Activated naive CD4-positive, alpha-beta T cell treated with anti-CD3 and anti-CD28 coated beads for 36 hours (primary cell): ENCODE data around the gene LRRC73. TPM values are rescaled to one million over a fixed set of nuclear protein-coding genes. Genes with fewer than 3 reads are reported as not detected.

Experiments
- CTCF ChIA-PET: fragments of 350-600 bp; sonication (Branson Sonifier 250); formaldehyde crosslinking; loops from one replicate; lab custom pipeline; 2021; ENCODE audit warnings: antibody characterized with exemption; lab: Charles Lee
- DNase-seq: peaks from one replicate; pipeline ENCODE4 v3.0.0-alpha.2; 2020
- H3K27ac Mint-ChIP-seq: one replicate; pipeline ENCODE4 v1.8.0; 2021; ENCODE audit warnings: mild to moderate bottlenecking, mixed read lengths
- H3K27me3 Mint-ChIP-seq: one replicate; pipeline ENCODE4 v1.8.0; 2021; ENCODE audit warnings: low read depth, mixed read lengths
- H3K36me3 Mint-ChIP-seq: one replicate; pipeline ENCODE4 v1.8.0; 2021; ENCODE audit warnings: low read depth, mixed read lengths
- H3K4me1 Mint-ChIP-seq: one replicate; pipeline ENCODE4 v1.8.0; 2021; ENCODE audit warnings: low read depth, mixed read lengths
- H3K4me3 Mint-ChIP-seq: one replicate; pipeline ENCODE4 v1.8.0; 2021; ENCODE audit warnings: mild to moderate bottlenecking, moderate library complexity, mixed read lengths
- H3K9me3 Mint-ChIP-seq: one replicate; pipeline ENCODE4 v1.8.0; 2021; ENCODE audit warnings: mixed read lengths
- intact Hi-C: fragments of 100-400 bp; cut with micrococcal nuclease; formaldehyde crosslinking; loops from one replicate; pipeline ENCODE4 v1.15.1; 2023
- total RNA-seq, 2 experiments: library from RNA; stranded (reverse); gene quantifications; one replicate each; pipeline ENCODE4 v1.2.3, GENCODE V29; 2021

The LRRC73 gene
- total RNA-seq, 2 experiments from 2014 or later, result 0.10 to 0.17 TPM

DNA sequence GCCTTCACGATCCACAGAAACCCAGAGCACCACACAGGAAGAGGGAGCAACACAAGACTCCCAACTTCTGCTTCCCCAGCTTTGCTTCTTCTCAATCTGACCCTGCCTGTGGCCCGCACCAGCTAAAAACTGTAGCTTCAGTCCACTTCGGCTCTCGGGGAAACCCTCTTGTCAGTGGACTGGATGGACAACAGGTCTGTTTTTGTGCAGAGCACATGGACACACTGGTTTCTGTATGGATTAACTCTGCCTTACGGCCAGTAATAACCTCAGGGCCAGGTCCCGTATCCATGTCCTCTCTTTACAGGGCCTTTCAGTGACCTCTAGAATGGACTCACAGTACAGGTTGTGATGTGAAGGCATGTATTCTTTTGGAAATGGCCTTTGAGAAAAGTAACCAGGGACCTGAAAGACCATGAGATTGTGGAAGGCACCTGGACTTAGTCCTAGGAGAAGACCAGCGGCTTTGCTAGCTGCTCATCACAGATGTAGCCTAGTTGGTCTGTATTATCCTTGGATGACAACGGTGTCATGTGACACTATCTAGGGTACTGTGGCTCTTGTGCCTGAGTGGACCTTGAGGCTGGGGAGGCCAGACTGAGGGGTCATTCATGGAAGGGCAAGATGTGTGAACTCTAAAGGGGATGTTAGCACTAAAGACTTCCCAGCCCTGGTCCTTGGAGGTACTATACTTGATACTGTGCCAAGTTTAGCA, 12.6 kb upstream of the LRRC73 start:
- Mint-ChIP-seq H3K9me3 (no peaks in the 10 kb centered on the region), H3K4me3 (no peak overlapping the region), H3K27me3 (no peaks in the 10 kb centered on the region), H3K4me1 (peaks cover 3% of the 10 kb centered on the region), H3K36me3 (peaks cover 44% of the 10 kb centered on the region), H3K27ac (peak overlapping the region; percentile 28)
- CTCF ChIA-PET, result interaction anchor here (1.1 to 1.9 kb wide), 2 partner anchors 15 to 29 kb away, joined by 3 to 9 read pairs; no protein-coding TSS in a partner anchor
- intact Hi-C loops, result no loop called here
- DNase-seq, result no peak

DNA sequence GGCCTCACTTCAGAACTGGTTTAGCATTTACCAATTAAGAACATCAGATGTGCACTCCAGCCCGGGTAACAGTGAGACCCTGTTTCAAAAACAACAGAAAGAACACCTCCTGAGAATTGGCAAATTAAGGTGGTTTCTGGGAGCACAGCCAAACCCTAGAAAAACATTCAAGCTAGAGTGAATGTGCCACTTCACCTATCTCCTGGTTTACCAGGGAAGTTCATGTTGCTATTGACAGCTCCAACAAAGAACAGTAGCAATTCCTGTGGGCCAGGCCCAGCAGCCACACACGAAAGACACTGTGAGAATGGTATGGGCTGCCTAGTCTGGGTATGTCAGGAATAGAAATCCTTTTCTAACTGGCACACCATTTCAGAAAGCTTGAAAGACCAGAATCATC, 11.7 kb upstream of the LRRC73 start:
- H3K9me3 Mint-ChIP-seq, result no peaks in the 10 kb centered on the region
- peaks cover 37% of the 10 kb centered on the region for H3K36me3 Mint-ChIP-seq
- H3K4me3 Mint-ChIP-seq, result no peak overlapping the region
- H3K27ac Mint-ChIP-seq, result peak overlapping the region; percentile 14
- CTCF ChIA-PET, result interaction anchor here (0.7 to 1.9 kb wide), 3 partner anchors 14 to 48 kb away, joined by 3 to 9 read pairs (median 3); no protein-coding TSS in a partner anchor
- intact Hi-C loops, result no loop called here
- peaks cover 3% of the 10 kb centered on the region for H3K4me1 Mint-ChIP-seq
- no peaks in the 10 kb centered on the region for H3K27me3 Mint-ChIP-seq
- no peak for DNase-seq

DNA sequence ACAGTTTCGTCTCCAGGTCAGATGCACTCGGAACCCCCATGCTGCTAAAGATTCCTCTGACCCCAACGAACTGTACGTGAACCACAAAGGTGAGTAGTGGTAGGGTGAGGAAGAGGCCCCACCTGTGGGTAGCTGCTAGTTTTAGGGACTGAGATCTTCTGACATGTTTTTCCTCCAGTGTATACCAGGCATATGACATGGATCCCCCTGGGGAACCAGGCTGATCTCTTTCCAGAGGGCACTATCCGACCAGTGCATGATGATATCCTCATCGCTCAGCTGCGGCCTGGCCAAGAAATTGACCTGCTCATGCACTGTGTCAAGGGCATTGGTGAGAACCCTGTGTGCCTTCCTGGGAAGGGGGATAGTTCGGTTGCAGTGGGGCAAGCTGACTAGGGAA, 10.0 kb upstream of the LRRC73 start:
- no peak for DNase-seq
- intact Hi-C loops, result no loop called here

DNA sequence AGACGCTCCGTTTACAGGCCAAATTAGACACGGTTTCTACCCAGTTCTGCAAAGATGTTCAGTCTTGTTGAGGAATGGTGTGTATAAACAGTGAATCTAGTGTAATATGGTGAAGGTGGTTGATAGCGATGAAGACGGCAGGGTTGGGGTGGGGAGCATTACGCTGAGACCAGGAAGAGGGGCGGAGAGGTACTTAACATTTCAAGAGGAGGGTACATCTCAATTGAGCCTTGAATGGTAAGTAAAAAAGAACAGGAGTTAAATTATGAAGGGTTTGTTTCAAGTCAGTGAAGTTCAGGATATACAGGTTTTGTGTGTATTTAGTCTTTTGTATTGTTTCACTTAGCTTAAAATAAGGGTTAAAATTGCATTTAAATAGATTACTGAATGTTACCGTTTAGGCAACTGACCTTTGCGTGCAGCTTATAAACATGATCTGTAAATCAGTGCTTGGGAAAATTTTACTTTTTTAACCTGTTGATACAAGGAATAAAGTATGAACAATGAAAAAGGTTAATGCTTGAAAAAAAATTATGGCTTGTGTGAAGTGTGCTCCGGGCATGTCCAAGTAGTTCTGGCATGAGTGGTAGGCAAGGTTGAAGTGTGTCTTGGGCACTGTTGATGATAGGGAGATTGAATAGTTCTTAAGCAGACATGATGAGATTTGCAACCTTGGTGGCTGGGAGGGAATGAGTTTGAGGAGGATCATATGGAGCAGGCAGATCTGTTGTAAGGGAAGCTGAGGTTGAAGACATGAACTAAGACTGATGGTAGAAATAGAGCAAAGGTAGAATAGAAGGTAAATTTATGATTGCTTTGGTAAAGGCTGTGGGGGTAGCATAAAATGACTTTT, 7.6 kb upstream of the LRRC73 start:
- H3K4me1 Mint-ChIP-seq, result peaks cover 28% of the 10 kb centered on the region
- CTCF ChIA-PET, result interaction anchor here (0.6 to 3.3 kb wide), 2 partner anchors 11 to 583 kb away, joined by 5 to 24 read pairs; no protein-coding TSS in a partner anchor
- no peak overlapping the region for H3K4me3 Mint-ChIP-seq
- peaks cover 17% of the 10 kb centered on the region for H3K36me3 Mint-ChIP-seq
- H3K27ac Mint-ChIP-seq, result no peak overlapping the region
- H3K27me3 Mint-ChIP-seq, result no peaks in the 10 kb centered on the region
- DNase-seq, result no peak
- intact Hi-C loops, result loop anchor here (1.0 to 5.0 kb wide), 10 partner anchors 59 to 609 kb away; partner anchors contain the start of genes ABCC10, CNPY3, GTPBP2 and KLC4
- H3K9me3 Mint-ChIP-seq, result no peaks in the 10 kb centered on the region

More for the DNA sequence above, 10.0 kb upstream of the LRRC73 start:
- peak overlapping the region; percentile 70 for H3K27ac Mint-ChIP-seq
- no peaks in the 10 kb centered on the region for H3K9me3 Mint-ChIP-seq
- peaks cover 26% of the 10 kb centered on the region for H3K36me3 Mint-ChIP-seq
- no peak overlapping the region for H3K4me3 Mint-ChIP-seq
- no peaks in the 10 kb centered on the region for H3K27me3 Mint-ChIP-seq
- peaks cover 15% of the 10 kb centered on the region for H3K4me1 Mint-ChIP-seq
- CTCF ChIA-PET, result no interaction called here

DNA sequence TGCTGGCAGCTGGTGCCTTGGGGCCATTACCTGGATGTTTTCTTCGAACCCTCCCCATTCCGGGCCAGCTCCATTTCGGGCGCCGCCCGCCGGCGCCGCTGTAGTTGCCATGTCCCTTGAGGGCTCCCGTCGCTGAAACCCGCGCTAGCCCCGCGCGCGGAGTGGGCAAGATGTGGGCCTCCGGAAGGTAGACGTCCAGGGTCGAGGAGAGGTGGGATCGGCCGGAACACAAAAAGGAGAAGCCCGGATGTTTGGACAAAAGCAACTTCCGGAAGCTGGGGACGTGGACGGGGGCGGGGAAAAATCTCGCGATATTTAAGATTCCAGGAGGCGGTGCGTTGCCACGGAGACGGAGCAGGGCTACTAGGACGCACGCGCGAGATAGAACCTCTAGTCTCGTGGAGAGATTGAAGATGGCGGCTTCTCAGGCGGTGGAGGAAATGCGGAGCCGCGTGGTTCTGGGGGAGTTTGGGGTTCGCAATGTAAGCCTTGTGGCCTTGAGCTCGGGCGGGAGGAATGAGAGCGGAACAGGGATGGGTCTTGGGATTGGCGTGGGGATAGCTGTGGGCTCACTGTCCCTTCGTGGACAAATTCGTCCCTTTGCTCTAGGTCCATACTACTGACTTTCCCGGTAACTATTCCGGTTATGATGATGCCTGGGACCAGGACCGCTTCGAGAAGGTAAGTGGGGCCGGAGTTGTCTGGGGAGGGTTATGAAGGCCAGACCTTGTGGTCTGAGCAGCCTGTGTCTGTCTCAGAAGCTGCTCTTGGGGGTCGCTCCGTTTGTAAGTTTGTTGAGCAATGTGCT, 6.8 kb upstream of the LRRC73 start, which contains the start of the genes POLR1C and YIPF3:
TSS of gene POLR1C (plus strand) at position 393 of the 808 bp plus-strand sequence. CDS start at position 414, 21 bp downstream.
TSS of gene YIPF3 (minus strand) at position 230 of the 808 bp plus-strand sequence. CDS start at position 111, 119 bp downstream.
- CTCF ChIA-PET, result interaction anchor here (0.8 to 3.3 kb wide), 2 partner anchors 10 to 250 kb away, joined by 3 to 24 read pairs; no protein-coding TSS in a partner anchor
- intact Hi-C loops, result loop anchor here (1.0 to 5.0 kb wide), 11 partner anchors 40 to 610 kb away; partner anchors contain the start of genes ABCC10, CNPY3, GTPBP2 and KLC4
- DNase-seq, result peak; percentile 99
- Mint-ChIP-seq H3K27me3 (no peaks in the 10 kb centered on the region), H3K27ac (no peak within 1 kb of the TSS), H3K4me1 (peaks cover 28% of the 10 kb centered on the region), H3K36me3 (peaks cover 17% of the 10 kb centered on the region), H3K9me3 (no peaks in the 10 kb centered on the region), H3K4me3 (no peak within 1 kb of the TSS)

DNA sequence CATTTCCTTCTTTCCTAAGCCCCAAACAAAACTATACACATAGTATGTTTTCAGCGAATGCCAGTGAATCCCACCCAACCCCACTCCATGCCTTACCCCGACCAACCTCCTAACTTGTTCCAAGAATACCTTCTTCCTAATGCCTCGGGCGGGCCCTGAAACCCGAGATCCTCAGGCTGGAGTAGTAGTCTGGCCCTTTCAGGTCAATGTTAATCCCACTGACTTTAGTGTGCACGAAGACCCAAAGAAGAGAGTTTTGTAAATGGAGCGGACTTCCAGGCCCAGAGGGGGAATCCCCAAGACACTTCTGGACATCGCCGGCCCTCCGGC, 6.2 kb upstream of the LRRC73 start:
- intact Hi-C loops, result loop anchor here (1.0 to 5.0 kb wide), 7 partner anchors 39 to 610 kb away; partner anchors contain the start of genes ABCC10, MRPL14, PEX6 and POLH
- H3K27me3 Mint-ChIP-seq, result no peaks in the 10 kb centered on the region
- H3K4me3 Mint-ChIP-seq, result no peak overlapping the region
- no peak overlapping the region for H3K27ac Mint-ChIP-seq
- peaks cover 28% of the 10 kb centered on the region for H3K4me1 Mint-ChIP-seq
- CTCF ChIA-PET, result interaction anchor here (0.8 to 3.3 kb wide), 2 partner anchors 10 to 250 kb away, joined by 3 to 24 read pairs; no protein-coding TSS in a partner anchor
- H3K9me3 Mint-ChIP-seq, result no peaks in the 10 kb centered on the region
- peaks cover 18% of the 10 kb centered on the region for H3K36me3 Mint-ChIP-seq
- no peak for DNase-seq

DNA sequence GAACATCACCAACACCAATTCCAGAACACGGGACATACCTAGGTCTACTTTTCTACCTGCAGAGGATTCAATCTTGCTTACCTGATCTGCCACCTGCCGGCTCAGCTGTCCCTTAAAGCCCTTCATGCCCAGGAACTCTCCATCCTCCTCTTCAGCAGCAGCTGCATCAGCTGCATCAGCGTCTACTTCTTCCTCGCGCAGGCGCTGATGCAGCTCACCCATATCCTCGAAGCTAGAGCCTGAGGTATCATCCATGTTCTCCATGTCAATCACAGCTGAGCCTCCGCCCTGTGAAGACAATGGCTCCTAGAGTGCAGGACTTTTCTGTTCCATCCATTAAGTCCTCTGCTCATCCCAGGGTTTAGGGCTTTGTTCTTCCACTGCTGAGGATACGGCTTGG, 5.7 kb upstream of the LRRC73 start:
- no peak for DNase-seq
- Mint-ChIP-seq H3K27me3 (no peaks in the 10 kb centered on the region), H3K27ac (no peak overlapping the region), H3K4me3 (no peak overlapping the region), H3K4me1 (peaks cover 26% of the 10 kb centered on the region), H3K9me3 (no peaks in the 10 kb centered on the region), H3K36me3 (peaks cover 14% of the 10 kb centered on the region)
- intact Hi-C loops, result loop anchor here (1.0 to 5.0 kb wide), 7 partner anchors 39 to 611 kb away; partner anchors contain the start of genes ABCC10, MRPL14, PEX6 and POLH
- CTCF ChIA-PET, result interaction anchor here (0.5 to 0.7 kb wide), 3 partner anchors 9 to 117 kb away, joined by 3 to 5 read pairs (median 4); no protein-coding TSS in a partner anchor

DNA sequence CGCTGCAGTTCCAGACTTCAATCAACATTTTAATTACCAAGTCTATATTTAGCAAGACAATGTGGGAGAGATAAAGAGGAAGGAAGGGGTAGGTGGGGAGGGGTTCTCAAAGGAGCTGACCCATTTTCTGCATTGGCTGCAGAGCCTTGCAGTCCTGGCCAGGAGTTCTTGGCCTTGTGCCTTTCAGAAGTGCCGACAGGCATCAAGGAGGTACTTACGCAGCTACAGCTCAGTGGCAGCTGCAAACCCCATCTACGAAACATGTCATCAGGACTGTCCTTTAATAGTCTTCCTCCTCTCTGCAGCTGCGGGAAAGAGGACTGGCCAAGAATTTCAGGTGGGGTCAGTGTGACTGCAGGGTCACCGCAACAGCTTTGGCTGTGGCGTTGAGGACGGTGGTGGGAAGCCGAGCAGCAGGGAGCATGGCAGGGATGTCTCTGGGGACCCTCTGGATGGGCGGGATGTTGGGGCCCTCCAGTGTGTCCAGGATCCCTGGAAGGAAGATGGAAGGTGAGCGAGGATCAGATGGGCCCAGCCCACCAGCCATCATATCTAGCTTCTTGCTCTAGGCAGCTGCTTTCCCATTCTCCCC, 1.8 kb upstream of the LRRC73 start:
- peaks cover 3% of the 10 kb centered on the region for H3K36me3 Mint-ChIP-seq
- intact Hi-C loops, result no loop called here
- no peaks in the 10 kb centered on the region for H3K9me3 Mint-ChIP-seq
- H3K4me1 Mint-ChIP-seq, result peaks cover 30% of the 10 kb centered on the region
- CTCF ChIA-PET, result interaction anchor here (0.9 kb wide), 1 partner anchor 283 kb away, joined by 3 read pairs; the partner anchor contains the start of gene DNPH1
- no peak overlapping the region for H3K27ac Mint-ChIP-seq
- DNase-seq, result no peak
- no peak overlapping the region for H3K4me3 Mint-ChIP-seq
- H3K27me3 Mint-ChIP-seq, result peaks cover 14% of the 10 kb centered on the region

DNA sequence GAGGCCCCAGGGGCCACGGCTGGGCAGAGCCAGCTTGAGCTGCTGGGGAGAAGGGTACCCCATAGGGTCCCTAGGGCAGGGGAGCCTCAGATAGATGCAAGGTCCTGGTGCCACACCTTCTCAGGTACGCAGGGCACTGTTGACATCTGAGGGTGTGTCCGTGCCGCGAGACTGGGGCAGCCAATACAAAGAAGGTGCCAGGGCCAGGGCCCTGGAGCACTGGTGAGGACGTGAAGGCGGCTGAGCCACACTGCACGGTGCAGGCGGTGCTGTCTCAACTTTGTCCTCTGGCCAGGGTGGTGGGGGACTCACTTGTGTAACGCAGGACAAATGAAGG, 649 bp upstream of the LRRC73 start:
- peaks cover 14% of the 10 kb centered on the region for H3K27me3 Mint-ChIP-seq
- H3K4me1 Mint-ChIP-seq, result peaks cover 24% of the 10 kb centered on the region
- peaks cover 5% of the 10 kb centered on the region for H3K36me3 Mint-ChIP-seq
- no peaks in the 10 kb centered on the region for H3K9me3 Mint-ChIP-seq
- no peak overlapping the region for H3K27ac Mint-ChIP-seq
- no peak for DNase-seq
- CTCF ChIA-PET, result no interaction called here
- H3K4me3 Mint-ChIP-seq, result peak overlapping the region; percentile 60
- intact Hi-C loops, result no loop called here

DNA sequence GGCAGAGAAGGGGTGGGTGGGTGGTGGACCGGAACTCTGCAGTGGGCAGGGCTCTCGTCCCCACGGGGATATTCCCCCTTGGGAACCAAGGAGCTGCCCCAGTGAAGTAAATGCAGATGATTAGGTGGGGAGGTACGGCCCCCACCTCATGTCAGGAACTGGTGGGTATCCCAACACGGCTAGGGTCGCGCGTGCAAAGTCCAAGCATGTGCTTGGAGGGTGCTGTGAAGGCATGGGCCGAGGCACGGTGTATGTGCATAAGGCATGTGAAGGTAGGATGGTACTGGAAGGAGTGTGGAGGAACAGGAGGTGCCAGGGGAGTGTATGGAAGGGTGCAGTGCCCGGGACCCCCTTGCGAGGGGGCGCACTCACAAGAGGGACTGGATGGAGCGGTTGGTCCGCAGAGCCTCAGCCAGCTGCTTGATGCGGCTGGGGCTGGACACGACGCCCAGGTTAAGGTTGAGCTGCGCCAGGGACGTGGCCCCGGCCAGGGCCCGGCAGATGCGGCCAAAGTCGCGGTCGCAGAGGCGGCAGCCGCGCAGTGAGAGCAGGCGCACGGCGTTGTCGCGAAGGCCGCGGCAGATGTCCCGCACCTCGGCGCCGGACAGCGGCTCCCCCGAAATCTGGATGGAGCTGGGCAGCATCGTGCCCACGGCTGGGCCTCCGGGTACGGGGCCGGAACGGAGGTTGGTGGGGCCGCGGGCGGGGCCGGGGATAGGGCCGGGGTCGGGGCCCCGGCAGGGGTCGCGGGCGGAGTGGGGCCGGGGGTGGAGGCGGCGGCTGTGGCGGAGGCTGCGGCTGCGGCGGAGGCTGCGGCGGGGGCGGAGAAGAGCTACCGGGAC, 783 bp downstream of the LRRC73 start:
- Mint-ChIP-seq H3K27me3 (peaks cover 14% of the 10 kb centered on the region), H3K4me3 (peak overlapping the region; percentile 68), H3K4me1 (peaks cover 12% of the 10 kb centered on the region), H3K27ac (no peak overlapping the region), H3K36me3 (peaks cover 5% of the 10 kb centered on the region), H3K9me3 (no peaks in the 10 kb centered on the region)
- CTCF ChIA-PET, result interaction anchor here (1.4 to 5.0 kb wide), 3 partner anchors 12 to 81 kb away, joined by 3 to 69 read pairs (median 9); partner anchors contain the start of genes ABCC10 and DLK2
- no peak for DNase-seq
- intact Hi-C loops, result loop anchor here (1.0 to 10.0 kb wide), 3 partner anchors 140 to 607 kb away; partner anchors contain the start of genes PTK7 and ZNF318
